ENCODE measurements around the gene C10orf53.

The C10orf53 gene

GRCh38 chr10:49690698-49691356, 11.4 kb downstream of the C10orf53 start:
- WGBS, result 6% methylated on average over 12 of the region's 12 CpGs
- Histone ChIP-seq H3K9ac (ENCODE audit: low read depth, low read length) (no peak overlapping the region), H3K27ac (ENCODE audit: low read depth, low read length) (no peak overlapping the region; the same call in 1 of the 2 replicates), H3K4me3 (ENCODE audit: low read length) (peak overlapping the region; percentile 32), H3K36me3 (ENCODE audit: insufficient read depth, low read length) (no peaks in the 10 kb centered on the region), H3K9me3 (ENCODE audit: insufficient read depth, low read depth, low read length) (peaks cover 13% of the 10 kb centered on the region), H3K4me1 (ENCODE audit: insufficient read depth, low read length) (peaks cover 33% of the 10 kb centered on the region), H3K27me3 (ENCODE audit: insufficient read depth, low read length) (peaks cover 90% of the 10 kb centered on the region)

DNA sequence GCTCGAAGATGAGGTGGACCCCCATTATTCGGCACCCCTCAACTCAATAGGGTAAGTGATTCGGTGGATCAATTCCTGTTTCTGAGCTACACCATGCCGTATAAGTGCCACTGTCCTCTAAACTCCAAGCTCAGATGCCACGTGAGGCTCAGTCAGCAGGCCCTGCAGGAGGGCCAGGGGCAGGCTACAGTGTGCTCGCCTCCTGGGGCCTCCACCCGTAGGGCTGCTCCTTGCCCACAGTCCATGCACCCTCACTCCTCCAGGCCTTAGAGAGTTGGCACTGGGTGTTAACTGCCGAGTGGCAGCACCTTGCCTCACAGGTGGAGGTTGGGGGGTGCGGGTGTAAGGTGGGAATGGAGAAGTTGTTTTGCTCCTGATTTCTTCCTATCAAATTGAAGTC, 12.1 kb downstream of the C10orf53 start:
- 72% methylated on average over 9 of the region's 9 CpGs for WGBS
- no peak overlapping the region for H3K4me3 ChIP-seq (ENCODE audit: low read length)
- H3K27me3 ChIP-seq (ENCODE audit: insufficient read depth, low read length), result peaks cover 97% of the 10 kb centered on the region

GRCh38 chr10:49694466-49694865, 15.0 kb downstream of the C10orf53 start:
- H3K9me3 ChIP-seq (ENCODE audit: insufficient read depth, low read depth, low read length), result 0 out of 2 replicates have a peak, but pooled peaks cover 4% of the 10 kb centered on the region
- H3K9ac ChIP-seq (ENCODE audit: low read depth, low read length), result no peak overlapping the region
- peaks cover 69% of the 10 kb centered on the region for H3K27me3 ChIP-seq (ENCODE audit: insufficient read depth, low read length)
- no peak overlapping the region for H3K27ac ChIP-seq (ENCODE audit: low read depth, low read length)
- H3K4me3 ChIP-seq (ENCODE audit: low read length), result no peak overlapping the region
- H3K4me1 ChIP-seq (ENCODE audit: insufficient read depth, low read length), result peaks cover 17% of the 10 kb centered on the region
- H3K36me3 ChIP-seq (ENCODE audit: insufficient read depth, low read length), result no peaks in the 10 kb centered on the region
- 93% methylated on average over 6 of the region's 6 CpGs for WGBS

More for the DNA sequence above, 12.1 kb downstream of the C10orf53 start:
- no peaks in the 10 kb centered on the region for H3K36me3 ChIP-seq (ENCODE audit: insufficient read depth, low read length)
- peaks cover 13% of the 10 kb centered on the region for H3K9me3 ChIP-seq (ENCODE audit: insufficient read depth, low read depth, low read length)
- H3K4me1 ChIP-seq (ENCODE audit: insufficient read depth, low read length), result peaks cover 33% of the 10 kb centered on the region
- no peak overlapping the region for H3K27ac ChIP-seq (ENCODE audit: low read depth, low read length)
- H3K9ac ChIP-seq (ENCODE audit: low read depth, low read length), result no peak overlapping the region

DNA sequence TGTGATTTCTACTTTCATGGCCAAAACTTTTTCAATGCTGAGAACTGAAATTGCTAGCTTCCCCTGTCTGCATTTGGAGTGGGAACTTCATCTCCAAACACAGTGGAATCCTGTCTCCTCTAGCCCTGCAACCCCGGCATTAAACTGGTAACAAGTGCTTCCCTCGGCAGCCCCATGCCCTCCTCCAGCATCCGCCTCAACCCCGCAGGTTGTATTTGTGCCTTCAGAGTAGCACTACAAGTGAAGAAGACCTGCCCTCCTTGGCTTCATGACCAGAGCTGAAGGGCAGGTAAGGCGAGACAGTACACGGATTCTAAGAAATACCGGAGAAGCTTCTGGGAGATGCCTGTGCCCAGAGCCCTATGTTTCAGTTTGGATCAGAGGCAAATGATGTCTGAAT, 16.9 kb downstream of the C10orf53 start:
- Histone ChIP-seq H3K9ac (ENCODE audit: low read depth, low read length) (no peak overlapping the region), H3K27me3 (ENCODE audit: insufficient read depth, low read length) (peaks cover 51% of the 10 kb centered on the region), H3K36me3 (ENCODE audit: insufficient read depth, low read length) (no peaks in the 10 kb centered on the region), H3K4me3 (ENCODE audit: low read length) (no peak overlapping the region), H3K9me3 (ENCODE audit: insufficient read depth, low read depth, low read length) (0 out of 2 replicates have a peak, but pooled peaks cover 4% of the 10 kb centered on the region), H3K4me1 (ENCODE audit: insufficient read depth, low read length) (peaks cover 6% of the 10 kb centered on the region), H3K27ac (ENCODE audit: low read depth, low read length) (no peak overlapping the region)
- WGBS, result 90% methylated on average over 7 of the region's 7 CpGs

GRCh38 chr10:49698679-49699078, 19.2 kb downstream of the C10orf53 start:
- Histone ChIP-seq H3K27ac (ENCODE audit: low read depth, low read length) (no peak overlapping the region), H3K9ac (ENCODE audit: low read depth, low read length) (no peak overlapping the region), H3K9me3 (ENCODE audit: insufficient read depth, low read depth, low read length) (no peaks in the 10 kb centered on the region), H3K4me1 (ENCODE audit: insufficient read depth, low read length) (peaks cover 5% of the 10 kb centered on the region; the same call in 1 of the 2 replicates), H3K36me3 (ENCODE audit: insufficient read depth, low read length) (no peaks in the 10 kb centered on the region), H3K4me3 (ENCODE audit: low read length) (no peak overlapping the region), H3K27me3 (ENCODE audit: insufficient read depth, low read length) (peaks cover 27% of the 10 kb centered on the region)
- WGBS, result 88% methylated on average over 9 of the region's 9 CpGs

GRCh38 chr10:49700211-49700610, 20.8 kb downstream of the C10orf53 start:
- Histone ChIP-seq H3K9me3 (ENCODE audit: insufficient read depth, low read depth, low read length) (no peaks in the 10 kb centered on the region), H3K4me1 (ENCODE audit: insufficient read depth, low read length) (peaks cover 5% of the 10 kb centered on the region; the same call in 1 of the 2 replicates), H3K36me3 (ENCODE audit: insufficient read depth, low read length) (no peaks in the 10 kb centered on the region), H3K4me3 (ENCODE audit: low read length) (no peak overlapping the region), H3K27me3 (ENCODE audit: insufficient read depth, low read length) (peaks cover 12% of the 10 kb centered on the region), H3K27ac (ENCODE audit: low read depth, low read length) (no peak overlapping the region), H3K9ac (ENCODE audit: low read depth, low read length) (no peak overlapping the region)
- WGBS, result 99% methylated on average over 3 of the region's 3 CpGs

DNA sequence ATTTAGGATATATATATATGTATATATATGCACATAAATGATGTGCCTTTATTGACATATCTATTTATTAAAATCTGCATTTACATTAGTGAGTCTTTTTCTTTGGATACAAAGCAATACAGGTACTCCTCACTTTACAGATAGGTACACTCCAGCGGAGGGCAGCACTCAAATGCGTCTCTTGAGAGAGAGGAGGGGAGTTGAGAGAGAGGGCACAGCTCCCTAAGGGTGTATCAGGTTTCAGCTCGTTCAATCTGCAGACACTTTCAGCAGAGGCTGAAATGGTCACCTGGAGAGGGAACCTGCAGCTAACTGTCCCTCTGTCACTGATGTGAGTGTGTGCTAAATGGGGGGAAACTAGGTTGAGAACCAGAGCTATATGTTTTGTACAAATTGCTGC, 21.5 kb downstream of the C10orf53 start:
- WGBS, result 5% methylated on average over 3 of the region's 3 CpGs
- Histone ChIP-seq H3K9ac (ENCODE audit: low read depth, low read length) (no peak overlapping the region), H3K27me3 (ENCODE audit: insufficient read depth, low read length) (peaks cover 5% of the 10 kb centered on the region), H3K27ac (ENCODE audit: low read depth, low read length) (no peak overlapping the region), H3K4me3 (ENCODE audit: low read length) (no peak overlapping the region), H3K36me3 (ENCODE audit: insufficient read depth, low read length) (no peaks in the 10 kb centered on the region), H3K4me1 (ENCODE audit: insufficient read depth, low read length) (peaks cover 5% of the 10 kb centered on the region; the same call in 1 of the 2 replicates), H3K9me3 (ENCODE audit: insufficient read depth, low read depth, low read length) (0 out of 2 replicates have a peak, but pooled peaks cover 2% of the 10 kb centered on the region)

GRCh38 chr10:49707585-49707984, 28.1 kb downstream of the C10orf53 start:
- no peaks in the 10 kb centered on the region for H3K36me3 ChIP-seq (ENCODE audit: insufficient read depth, low read length)
- no peak overlapping the region for H3K4me3 ChIP-seq (ENCODE audit: low read length)
- no peaks in the 10 kb centered on the region; the same call in 1 of the 2 replicates for H3K27me3 ChIP-seq (ENCODE audit: insufficient read depth, low read length)
- 92% methylated on average over 3 of the region's 3 CpGs for WGBS
- no peak overlapping the region for H3K27ac ChIP-seq (ENCODE audit: low read depth, low read length)
- H3K9me3 ChIP-seq (ENCODE audit: insufficient read depth, low read depth, low read length), result 0 out of 2 replicates have a peak, but pooled peaks cover 2% of the 10 kb centered on the region
- H3K4me1 ChIP-seq (ENCODE audit: insufficient read depth, low read length), result no peaks in the 10 kb centered on the region
- H3K9ac ChIP-seq (ENCODE audit: low read depth, low read length), result no peak overlapping the region

GRCh38 chr10:49709934-49710333, 30.5 kb downstream of the C10orf53 start:
- Histone ChIP-seq H3K27ac (ENCODE audit: low read depth, low read length) (no peak overlapping the region), H3K36me3 (ENCODE audit: insufficient read depth, low read length) (no peaks in the 10 kb centered on the region), H3K9me3 (ENCODE audit: insufficient read depth, low read depth, low read length) (peaks cover 9% of the 10 kb centered on the region), H3K9ac (ENCODE audit: low read depth, low read length) (no peak overlapping the region), H3K4me3 (ENCODE audit: low read length) (no peak overlapping the region), H3K27me3 (ENCODE audit: insufficient read depth, low read length) (no peaks in the 10 kb centered on the region; the same call in 1 of the 2 replicates), H3K4me1 (ENCODE audit: insufficient read depth, low read length) (no peaks in the 10 kb centered on the region)
- 68% methylated on average over 5 of the region's 5 CpGs for WGBS

DNA sequence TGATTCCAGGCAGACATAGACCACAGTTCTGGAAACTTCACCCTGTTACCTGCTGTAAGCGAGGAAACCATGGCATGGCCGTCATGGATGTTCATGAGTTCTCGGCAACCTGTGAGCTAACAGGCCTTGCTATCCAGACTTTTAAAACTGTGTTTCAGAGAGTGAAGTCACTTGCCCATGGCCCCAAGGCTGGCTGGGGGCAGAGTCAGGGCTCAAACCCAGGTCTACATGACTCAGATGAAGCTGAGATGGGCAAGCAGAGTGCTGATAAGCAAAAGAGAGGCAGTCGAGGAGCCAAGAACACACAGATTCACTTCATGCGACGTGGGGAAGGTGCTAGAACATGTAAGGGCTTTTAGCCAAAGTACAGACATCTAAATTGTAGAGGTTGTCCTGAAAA, 31.5 kb downstream of the C10orf53 start:
- Histone ChIP-seq H3K4me1 (ENCODE audit: insufficient read depth, low read length) (no peaks in the 10 kb centered on the region), H3K27ac (ENCODE audit: low read depth, low read length) (no peak overlapping the region), H3K27me3 (ENCODE audit: insufficient read depth, low read length) (no peaks in the 10 kb centered on the region; the same call in 1 of the 2 replicates), H3K36me3 (ENCODE audit: insufficient read depth, low read length) (no peaks in the 10 kb centered on the region), H3K9ac (ENCODE audit: low read depth, low read length) (no peak overlapping the region), H3K9me3 (ENCODE audit: insufficient read depth, low read depth, low read length) (peaks cover 8% of the 10 kb centered on the region), H3K4me3 (ENCODE audit: low read length) (no peak overlapping the region)
- 96% methylated on average over 6 of the region's 6 CpGs for WGBS

GRCh38 chr10:49711481-49711880, 32.0 kb downstream of the C10orf53 start:
- H3K9me3 ChIP-seq (ENCODE audit: insufficient read depth, low read depth, low read length), result peaks cover 8% of the 10 kb centered on the region
- no peak overlapping the region for H3K27ac ChIP-seq (ENCODE audit: low read depth, low read length)
- no peaks in the 10 kb centered on the region; the same call in 1 of the 2 replicates for H3K27me3 ChIP-seq (ENCODE audit: insufficient read depth, low read length)
- WGBS, result 90% methylated on average over 7 of the region's 8 CpGs
- H3K36me3 ChIP-seq (ENCODE audit: insufficient read depth, low read length), result no peaks in the 10 kb centered on the region
- no peaks in the 10 kb centered on the region for H3K4me1 ChIP-seq (ENCODE audit: insufficient read depth, low read length)
- no peak overlapping the region for H3K9ac ChIP-seq (ENCODE audit: low read depth, low read length)
- no peak overlapping the region for H3K4me3 ChIP-seq (ENCODE audit: low read length)

Measured in HUES64 (cell line).